Spleen (tissue), 11 donors: ENCODE measurements around the gene MTFR1L. TPM values are rescaled to one million over a fixed set of nuclear protein-coding genes. Genes with fewer than 3 reads are reported as not detected.

ENCODE experiments used
- DNase-seq: peaks from one replicate; pipeline ENCODE4 v3.0.0-alpha.2; 2020
- H3K27ac ChIP-seq, 8 donors: fragments of 200-600 bp; sonication (generic) in 7 of 8; 1 replicate in 4 of 8; 2 replicates in 4 of 8; pipeline versions ENCODE4 v1.5.0 to v1.8.0; 2016 to 2021; ENCODE audit warnings: inconsistent platforms in 4 of 8, mild to moderate bottlenecking in 4 of 8, moderate library complexity in 1 of 8
- H3K27me3 ChIP-seq, 7 donors: fragments of 200-600 bp; sonication (generic) in 6 of 7; replicated peaks in 1 of 7; 1 replicate in 4 of 7; 2 replicates in 3 of 7; pipeline versions ENCODE4 v1.5.0 to v1.8.0; 2016 to 2021; ENCODE audit warnings: inconsistent platforms in 3 of 7, mild to moderate bottlenecking in 1 of 7
- H3K36me3 ChIP-seq, 6 donors: fragments of 200-600 bp; sonication (generic) in 5 of 6; 1 replicate in 4 of 6; 2 replicates in 2 of 6; pipeline versions ENCODE4 v1.5.0 to v1.8.0; 2016 to 2021; ENCODE audit warnings: inconsistent platforms in 2 of 6
- H3K4me1 ChIP-seq, 6 donors: fragments of 200-600 bp; sonication (generic) in 5 of 6; 1 replicate in 3 of 6; 2 replicates in 3 of 6; pipeline versions ENCODE4 v1.5.0 to v1.8.0; 2016 to 2021; ENCODE audit warnings: inconsistent platforms in 3 of 6
- H3K4me3 ChIP-seq, 8 donors: fragments of 200-600 bp; sonication (generic) in 7 of 8; 1 replicate in 4 of 8; 2 replicates in 4 of 8; pipeline versions ENCODE4 v1.5.0 to v1.8.0; 2016 to 2021; ENCODE audit warnings: inconsistent platforms in 4 of 8, mild to moderate bottlenecking in 4 of 8, moderate library complexity in 2 of 8
- H3K9me3 ChIP-seq, 8 donors: fragments of 200-600 bp; sonication (generic) in 7 of 8; 1 replicate in 4 of 8; 2 replicates in 4 of 8; pipeline versions ENCODE4 v1.5.0 to v1.8.0; 2016 to 2021; ENCODE audit warnings: inconsistent platforms in 4 of 8
- CTCF ChIP-seq, 11 experiments: fragments of 200-600 bp in 7 of 11; fragments of 450-650 bp in 4 of 11; sonication (generic) in 4 of 11; IDR thresholded peaks in 8 of 11; conservative IDR thresholded peaks in 3 of 11; 1 replicate in 7 of 11; 2 replicates in 4 of 11; pipeline versions ENCODE4 v1.4.0 to v1.8.0; 2016 to 2021; ENCODE audit warnings: antibody characterized with exemption in 11 of 11, inconsistent platforms in 4 of 11, mild to moderate bottlenecking in 1 of 11
- POLR2A ChIP-seq, 3 donors: fragments of 450-650 bp; IDR thresholded peaks; one replicate each; pipeline ENCODE4 v1.5.1; 2017; ENCODE audit warnings: antibody characterized with exemption in 3 of 3, mild to moderate bottlenecking in 1 of 3
- POLR2AphosphoS5 ChIP-seq, 3 donors: sonication (generic); formaldehyde crosslinking; IDR thresholded peaks; one replicate each; pipeline ENCODE4 v1.5.1; 2017; ENCODE audit warnings: antibody characterized with exemption in 3 of 3
- WGBS, 5 donors: extraction: QIAGEN DNeasy Blood & Tissue Kit in 3 of 5; methylation state at CpG; one replicate each; pipeline versions ENCODE4 v1.1.5 to v1.1.7; 2013 to 2018; 5-methylcytosine and 5-hydroxymethylcytosine counted together
- intact Hi-C: fragments of 100-400 bp; cut with DNase I; formaldehyde crosslinking; loops from one replicate; pipeline ENCODE4 v1.15.0; 2023; ENCODE audit warnings: low total_unique reads
- polyA plus RNA-seq, 3 donors: library from polyadenylated mRNA; stranded (reverse); fragments of 200-250 nt; gene quantifications; one replicate each; pipeline ENCODE4 v1.2.1, GENCODE V29; 2013
- total RNA-seq, 7 donors: library from RNA; depleted of rRNA in 3 of 7; stranded (reverse); fragments of >200 nt in 3 of 7; fragmentation: NEBNext Ultra II Directional in 4 of 7; extraction: Animal tissue kit (Norgen Biotek cat#: 25700) in 4 of 7; gene quantifications; one replicate each; pipeline versions ENCODE4 v1.1.0 to v1.2.1, GENCODE V29; 2016 to 2021
- donor health status: healthy with polysubstance abuse.
- donor health status: DM: no; HTN: no; CAD: no; lungs with moderate emphysema.
- donor health status: DM: no; HTN: no; CAD: no.
- donor health status: Bipolar disorder and iron deficiency.
- donor health status: healthy.
- donor health status: DM: no; HTN: no; CAD: no.
- donor health status: DM: yes; HTN: yes; CAD: no.

Gene MTFR1L
- total and polyA plus RNA-seq, 10 donors: 32.1 to 74.7 (median 50.3) TPM

GRCh38 chr1:25774921-25775771 lies 44.6 kb upstream of the MTFR1L start:
- TF ChIP-seq CTCF (IDR thresholded peaks at IDR 0.05 in 8 of 11, conservative IDR thresholded peaks at IDR 0.05 in 3 of 11) (no peak), POLR2AphosphoS5 (IDR thresholded peaks at IDR 0.05) (peak; percentile 37 to 64 (median 41)), POLR2A (IDR thresholded peaks at IDR 0.05) (no peak)
- Histone ChIP-seq H3K4me1 (peaks cover 19 to 51% (median 39%) of the 10 kb centered on the region in 6 donors), H3K27ac (peak overlapping the region in 4 of 8 donors; percentile 34 to 73 (median 58)), H3K9me3 (no peaks in the 10 kb centered on the region), H3K27me3 (no peaks in the 10 kb centered on the region), H3K36me3 (peaks cover 0 to 65% (median 5%) of the 10 kb centered on the region in 6 donors), H3K4me3 (peak overlapping the region in 2 of 8 donors; percentile 1 to 37)
- 40 to 54% (median 50%) methylated on average over 11 to 16 of the region's 16 CpGs for WGBS, 5 donors
- DNase-seq: peak; percentile 82
- intact Hi-C loops: no loop called here

- TF ChIP-seq POLR2AphosphoS5 (IDR thresholded peaks at IDR 0.05) (no peak), CTCF (IDR thresholded peaks at IDR 0.05 in 8 of 11, conservative IDR thresholded peaks at IDR 0.05 in 3 of 11) (no peak), POLR2A (IDR thresholded peaks at IDR 0.05) (no peak)
- Histone ChIP-seq H3K36me3 (peaks cover 0 to 78% (median 8%) of the 10 kb centered on the region in 6 donors), H3K4me1 (peaks cover 8 to 18% (median 13%) of the 10 kb centered on the region in 6 donors), H3K4me3 (no peak overlapping the region), H3K27ac (no peak overlapping the region), H3K9me3 (no peaks in the 10 kb centered on the region), H3K27me3 (no peaks in the 10 kb centered on the region)
- WGBS, 5 donors: 89 to 96% (median 94%) methylated on average over 8 of the region's 8 CpGs
- intact Hi-C loops: no loop called here
- DNase-seq: no peak
Observed at GRCh38 chr1:25779388-25779787, 40.4 kb upstream of the MTFR1L start.

- intact Hi-C loops: no loop called here
- H3K36me3 ChIP-seq: peaks cover 0 to 83% (median 8%) of the 10 kb centered on the region in 6 donors
- DNase-seq: no peak
- WGBS, 5 donors: 91 to 97% (median 93%) methylated on average over 4 of the region's 4 CpGs
- no peak overlapping the region for H3K27ac ChIP-seq
- no peaks in the 10 kb centered on the region for H3K27me3 ChIP-seq
- H3K4me3 ChIP-seq: no peak overlapping the region
- TF ChIP-seq CTCF (IDR thresholded peaks at IDR 0.05 in 8 of 11, conservative IDR thresholded peaks at IDR 0.05 in 3 of 11) (no peak), POLR2AphosphoS5 (IDR thresholded peaks at IDR 0.05) (no peak), POLR2A (IDR thresholded peaks at IDR 0.05) (no peak)
- peaks cover 3 to 13% (median 10%) of the 10 kb centered on the region in 6 donors for H3K4me1 ChIP-seq
- no peaks in the 10 kb centered on the region for H3K9me3 ChIP-seq
Observed at GRCh38 chr1:25779894-25780293, 39.9 kb upstream of the MTFR1L start.
